HEK293 (cell line): ENCODE data around the gene PHACTR1.

ENCODE experiments used
- CTCF ChIA-PET: fragments of 350-600 bp; formaldehyde crosslinking; extraction: SDS; loops from one replicate; lab custom pipeline; 2021; ENCODE audit warnings: antibody characterized with exemption; lab: Yijun Ruan, JAX
- POLR2A ChIA-PET: fragments of 300-600 bp; formaldehyde crosslinking; extraction: SDS; loops from one replicate; lab custom pipeline; 2020; ENCODE audit warnings: antibody characterized with exemption, inconsistent platforms; lab: Yijun Ruan, JAX
- H3K27ac ChIP-seq: fragments of 200-500 bp; sonication (Bioruptor generic); 2 replicates; pipeline ENCODE4 v1.5.1; 2014; ENCODE audit warnings: low read depth, low read length, control low read depth, inconsistent platforms; ENCODE audit errors: extremely low read depth
- H3K36me3 ChIP-seq, 2 experiments: fragments of 200-500 bp in 1 of 2; sonication (Bioruptor generic) in 1 of 2; 1 replicate in 1 of 2; 2 replicates in 1 of 2; pipeline ENCODE4 v1.5.1; 2014 to 2017; ENCODE audit warnings: inconsistent platforms in 2 of 2, low read length in 2 of 2; ENCODE audit not compliant: control insufficient read depth in 2 of 2, insufficient read depth in 1 of 2
- H3K4me1 ChIP-seq: fragments of 200-500 bp; sonication (Bioruptor generic); 2 replicates; pipeline ENCODE4 v1.5.1; 2014; ENCODE audit warnings: mild to moderate bottlenecking, low read length, inconsistent platforms; ENCODE audit not compliant: control insufficient read depth, insufficient read depth
- H3K4me3 ChIP-seq: 2 replicates; pipeline ENCODE4 v1.5.1; 2011; ENCODE audit warnings: low read depth, mild to moderate bottlenecking, control low read depth, low read length, moderate library complexity
- H3K9me3 ChIP-seq: fragments of 200-500 bp; sonication (Bioruptor generic); 2 replicates; pipeline ENCODE4 v1.5.1; 2014; ENCODE audit warnings: low read depth, low read length, inconsistent platforms; ENCODE audit not compliant: control insufficient read depth, insufficient read depth
- GLI2 ChIP-seq: fragments of 450-650 bp; formaldehyde crosslinking; IDR thresholded peaks from 2 replicates; pipeline ENCODE4; 2017; ENCODE audit warnings: missing biosample characterization, missing genetic modification characterization, low read depth, borderline replicate concordance
- GLIS1 ChIP-seq: fragments of 450-650 bp; formaldehyde crosslinking; IDR thresholded peaks from 2 replicates; pipeline ENCODE4 v1.5.1; 2016; ENCODE audit warnings: missing biosample characterization, missing genetic modification characterization
- HIC1 ChIP-seq: fragments of 450-650 bp; formaldehyde crosslinking; IDR thresholded peaks from 2 replicates; pipeline ENCODE4 v1.5.1; 2016; ENCODE audit warnings: missing biosample characterization, missing genetic modification characterization
- KLF17 ChIP-seq: fragments of 450-650 bp; formaldehyde crosslinking; IDR thresholded peaks from 2 replicates; pipeline ENCODE4 v1.5.1; 2016; ENCODE audit warnings: missing biosample characterization, missing genetic modification characterization
- PRDM10 ChIP-seq: fragments of 450-650 bp; formaldehyde crosslinking; IDR thresholded peaks from 2 replicates; pipeline ENCODE4 v1.5.1; 2016; ENCODE audit warnings: missing biosample characterization, missing genetic modification characterization
- PRDM4 ChIP-seq: fragments of 450-650 bp; formaldehyde crosslinking; IDR thresholded peaks from 2 replicates; pipeline ENCODE4 v1.5.1; 2017; ENCODE audit warnings: missing biosample characterization, missing genetic modification characterization
- SCRT1 ChIP-seq: fragments of 450-650 bp; formaldehyde crosslinking; IDR thresholded peaks from 2 replicates; pipeline ENCODE4 v1.5.1; 2016; ENCODE audit warnings: missing biosample characterization, missing genetic modification characterization, borderline replicate concordance
- SETDB1 ChIP-seq: IDR thresholded peaks from one replicate; pipeline ENCODE4 v1.6.1; 2017; ENCODE audit warnings: mild to moderate bottlenecking, low read length, moderate library complexity, mixed read lengths; ENCODE audit not compliant: insufficient read length
- TCF7L2 ChIP-seq: IDR thresholded peaks from 2 replicates; pipeline ENCODE4 v1.6.1; 2011; ENCODE audit warnings: low read depth, mild to moderate bottlenecking, inconsistent platforms, low read length, moderate library complexity, borderline replicate concordance
- WT1 ChIP-seq: fragments of 450-650 bp; formaldehyde crosslinking; IDR thresholded peaks from 2 replicates; pipeline ENCODE4 v1.5.1; 2016; ENCODE audit warnings: missing biosample characterization, missing genetic modification characterization
- ZNF311 ChIP-seq: fragments of 450-650 bp; formaldehyde crosslinking; IDR thresholded peaks from 2 replicates; pipeline ENCODE4 v1.5.1; 2017; ENCODE audit warnings: missing biosample characterization, missing genetic modification characterization, borderline replicate concordance
- ZNF398 ChIP-seq: fragments of 450-650 bp; formaldehyde crosslinking; IDR thresholded peaks from 2 replicates; pipeline ENCODE4 v1.5.1; 2017; ENCODE audit warnings: missing biosample characterization, missing genetic modification characterization
- ZNF433 ChIP-seq: fragments of 450-650 bp; formaldehyde crosslinking; IDR thresholded peaks from 2 replicates; pipeline ENCODE4 v1.5.1; 2016; ENCODE audit warnings: missing biosample characterization, missing genetic modification characterization, low read depth
- ZNF473 ChIP-seq: fragments of 450-650 bp; formaldehyde crosslinking; IDR thresholded peaks from 2 replicates; pipeline ENCODE4 v1.5.1; 2017; ENCODE audit warnings: missing biosample characterization, missing genetic modification characterization
- ZNF521 ChIP-seq: fragments of 450-650 bp; formaldehyde crosslinking; IDR thresholded peaks from 2 replicates; pipeline ENCODE4 v1.5.1; 2017; ENCODE audit warnings: missing biosample characterization, mild to moderate bottlenecking, missing genetic modification characterization
- ZNF580 ChIP-seq: fragments of 450-650 bp; formaldehyde crosslinking; IDR thresholded peaks from 2 replicates; pipeline ENCODE4 v1.5.1; 2016; ENCODE audit warnings: missing biosample characterization, missing genetic modification characterization
- ZNF596 ChIP-seq: fragments of 450-650 bp; IDR thresholded peaks from 2 replicates; pipeline ENCODE4 v1.5.0; 2018; ENCODE audit warnings: missing biosample characterization, mild to moderate bottlenecking, missing genetic modification characterization, moderate library complexity
- ZNF610 ChIP-seq: fragments of 450-650 bp; formaldehyde crosslinking; IDR thresholded peaks from 2 replicates; pipeline ENCODE4 v1.5.1; 2016; ENCODE audit warnings: missing biosample characterization, missing genetic modification characterization, borderline replicate concordance
- ZNF629 ChIP-seq: fragments of 450-650 bp; formaldehyde crosslinking; IDR thresholded peaks from 2 replicates; pipeline ENCODE4 v1.5.1; 2017; ENCODE audit warnings: missing biosample characterization, missing genetic modification characterization
- ZNF701 ChIP-seq: fragments of 450-650 bp; formaldehyde crosslinking; IDR thresholded peaks from 2 replicates; pipeline ENCODE4 v1.5.1; 2016; ENCODE audit warnings: missing biosample characterization, missing genetic modification characterization
- ZNF791 ChIP-seq: fragments of 450-650 bp; formaldehyde crosslinking; IDR thresholded peaks from 2 replicates; pipeline ENCODE4 v1.5.1; 2016; ENCODE audit warnings: missing biosample characterization, missing genetic modification characterization
- ZSCAN16 ChIP-seq: fragments of 450-650 bp; formaldehyde crosslinking; IDR thresholded peaks from 2 replicates; pipeline ENCODE4 v1.5.1; 2016; ENCODE audit warnings: missing biosample characterization, missing genetic modification characterization

Gene PHACTR1

GRCh38 chr6:13267142-13267651 is 550.6 kb downstream of the PHACTR1 start:
- no peak for TF ChIP-seq PRDM10 (tag by site-specific recombination)
- no peak for TF ChIP-seq SETDB1
- no peak for TF ChIP-seq HIC1 (tag by site-specific recombination)
- no peak for TF ChIP-seq ZNF629
- TF ChIP-seq ZNF791: no peak
- no peak for TF ChIP-seq ZNF473 (tag by site-specific recombination)
- no peak for TF ChIP-seq ZNF596 (tag by site-specific recombination)
- TF ChIP-seq, all 188 proteins: peak for 0
- H3K4me3 ChIP-seq: no peak overlapping the region
- 0 out of 2 replicates have a peak, but pooled peaks cover 2% of the 10 kb centered on the region for H3K4me1 ChIP-seq
- H3K36me3 ChIP-seq: no peaks in the 10 kb centered on the region
- ChIA-PET POLR2A (no interaction called here), CTCF (no interaction called here)
- H3K27ac ChIP-seq: no peak overlapping the region
- no peaks in the 10 kb centered on the region for H3K9me3 ChIP-seq

- POLR2A ChIA-PET: interaction anchor here (0.6 to 2.0 kb wide), 3 partner anchors 59 to 1910 kb away, joined by 3 to 6 read pairs (median 4); partner anchors contain the start of genes SIRT5 and TBC1D7
- CTCF ChIA-PET: interaction anchor here (0.7 to 2.4 kb wide), 3 partner anchors 9 to 319 kb away, joined by 3 to 9 read pairs (median 8); no protein-coding TSS in a partner anchor
- Histone ChIP-seq H3K27ac (no peak overlapping the region), H3K4me1 (0 out of 2 replicates have a peak, but pooled peaks cover 2% of the 10 kb centered on the region), H3K9me3 (no peaks in the 10 kb centered on the region), H3K36me3 (no peaks in the 10 kb centered on the region), H3K4me3 (no peak overlapping the region)
- TF ChIP-seq GLIS1 (tag by site-specific recombination) (no peak), KLF17 (tag by site-specific recombination) (no peak), WT1 (tag by site-specific recombination) (no peak), ZNF521 (tag by site-specific recombination) (no peak), ZNF311 (tag by site-specific recombination) (no peak), PRDM4 (tag by site-specific recombination) (no peak), ZNF473 (tag by site-specific recombination) (no peak), ZNF433 (tag by site-specific recombination) (no peak), SCRT1 (tag by site-specific recombination) (no peak), ZNF610 (tag by site-specific recombination) (no peak), ZNF580 (tag by site-specific recombination) (no peak), ZNF398 (tag by site-specific recombination) (no peak), ZNF701 (tag by site-specific recombination) (no peak), ZNF791 (no peak), TCF7L2 (no peak), ZSCAN16 (tag by site-specific recombination) (no peak), GLI2 (tag by site-specific recombination) (no peak)
Measured at GRCh38 chr6:13268913-13269518, 552.4 kb downstream of the PHACTR1 start.
